OCI-LY3 (cell line): ENCODE data around the gene CHDH.

ENCODE experiments used
- H2AFZ ChIP-seq: fragments of 200-600, 300-600 bp; shearing (Covaris generic); 2 replicates; pipeline ENCODE4 v1.6.0; 2014; ENCODE audit warnings: antibody characterized with exemption, low read depth, low read length
- H3K27ac ChIP-seq: fragments of 200-600, 300-600 bp; sonication (generic); 2 replicates; pipeline ENCODE4 v1.5.1; 2014; ENCODE audit warnings: mild to moderate bottlenecking, low read length, moderate library complexity, mixed read lengths
- H3K27me3 ChIP-seq: fragments of 200-600, 300-600 bp; sonication (generic); 2 replicates; pipeline ENCODE4 v1.6.1; 2014; ENCODE audit warnings: low read depth, low read length, mixed read lengths
- H3K36me3 ChIP-seq: fragments of 200-600, 300-600 bp; sonication (generic); replicated peaks from 2 replicates; pipeline ENCODE3; 2014; ENCODE audit warnings: low read depth, low read length, mixed read lengths
- H3K4me1 ChIP-seq: fragments of 300-600, 200-600 bp; sonication (generic); 2 replicates; pipeline ENCODE4 v1.6.1; 2014; ENCODE audit warnings: low read length, mixed read lengths
- H3K4me2 ChIP-seq: fragments of 200-600, 300-600 bp; sonication (generic); 2 replicates; pipeline ENCODE4 v1.6.1; 2014; ENCODE audit warnings: low read length, mixed read lengths
- H3K4me3 ChIP-seq: fragments of 300-600, 200-600 bp; sonication (generic); 2 replicates; pipeline ENCODE4 v1.5.1; 2014; ENCODE audit warnings: antibody characterized with exemption, mild to moderate bottlenecking, low read length, moderate library complexity
- H3K79me2 ChIP-seq: fragments of 300-600, 200-600 bp; shearing (Covaris generic); 2 replicates; pipeline ENCODE4 v1.6.1; 2014; ENCODE audit warnings: mild to moderate bottlenecking, low read length, mixed read lengths
- H3K9ac ChIP-seq: fragments of 300-600, 200-600 bp; shearing (Covaris generic); 2 replicates; pipeline ENCODE4 v1.6.0; 2014; ENCODE audit warnings: mild to moderate bottlenecking, low read length, moderate library complexity
- H3K9me3 ChIP-seq: fragments of 200-600, 300-600 bp; shearing (Covaris generic); 2 replicates; pipeline ENCODE4 v1.6.1; 2014; ENCODE audit warnings: low read length, mixed read lengths; ENCODE audit not compliant: insufficient read depth
- H4K20me1 ChIP-seq: fragments of 200-600, 300-600 bp; sonication (generic); 2 replicates; pipeline ENCODE4 v1.6.1; 2016; ENCODE audit warnings: low read length, mixed read lengths; ENCODE audit not compliant: insufficient read depth
- EZH2phosphoT487 ChIP-seq: fragments of 200-600 bp; shearing (Covaris generic); IDR thresholded peaks from 2 replicates; pipeline ENCODE4 v1.6.1; 2018; ENCODE audit warnings: antibody characterized with exemption, mixed run types, low read depth
- TF ChIP-seq, protein P1 (sequence below): fragments of 200-600, 300-600 bp; sonication (generic); IDR thresholded peaks from 2 replicates; pipeline ENCODE4 v1.5.1; 2014; ENCODE audit warnings: antibody characterized with exemption, low read length, low read depth

CHDH gene

DNA sequence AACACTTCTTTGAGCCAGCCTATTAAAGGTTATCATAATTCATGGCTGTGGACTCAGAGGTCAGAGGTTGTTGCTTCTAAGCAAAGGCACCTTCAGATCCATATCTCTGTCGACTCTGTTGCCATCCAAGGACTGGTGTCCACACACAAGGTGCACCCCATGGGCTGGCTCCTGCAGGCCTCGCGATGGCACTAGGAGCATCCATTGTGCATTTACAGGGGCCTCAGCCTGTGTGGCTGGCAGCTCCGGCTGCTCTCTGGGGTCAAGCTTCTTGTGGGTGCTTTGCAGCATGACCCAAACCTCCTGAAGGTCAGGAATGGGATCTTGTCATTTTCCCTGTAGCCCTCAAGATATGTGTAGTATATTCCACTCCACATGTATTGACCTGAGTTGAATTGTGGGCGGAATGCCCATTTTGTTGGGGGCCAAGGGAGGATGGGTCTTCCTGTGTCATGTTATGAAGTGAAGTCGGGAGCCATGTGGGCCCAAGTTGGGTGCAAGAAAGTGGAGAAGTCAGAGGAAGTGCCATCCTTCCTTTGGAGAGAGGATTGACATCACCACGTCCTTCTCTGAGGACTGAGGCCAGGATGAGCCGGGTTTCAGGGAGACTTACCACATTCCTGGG lies 43.9 kb downstream of the CHDH start:
- TF ChIP-seq, protein P1, sequence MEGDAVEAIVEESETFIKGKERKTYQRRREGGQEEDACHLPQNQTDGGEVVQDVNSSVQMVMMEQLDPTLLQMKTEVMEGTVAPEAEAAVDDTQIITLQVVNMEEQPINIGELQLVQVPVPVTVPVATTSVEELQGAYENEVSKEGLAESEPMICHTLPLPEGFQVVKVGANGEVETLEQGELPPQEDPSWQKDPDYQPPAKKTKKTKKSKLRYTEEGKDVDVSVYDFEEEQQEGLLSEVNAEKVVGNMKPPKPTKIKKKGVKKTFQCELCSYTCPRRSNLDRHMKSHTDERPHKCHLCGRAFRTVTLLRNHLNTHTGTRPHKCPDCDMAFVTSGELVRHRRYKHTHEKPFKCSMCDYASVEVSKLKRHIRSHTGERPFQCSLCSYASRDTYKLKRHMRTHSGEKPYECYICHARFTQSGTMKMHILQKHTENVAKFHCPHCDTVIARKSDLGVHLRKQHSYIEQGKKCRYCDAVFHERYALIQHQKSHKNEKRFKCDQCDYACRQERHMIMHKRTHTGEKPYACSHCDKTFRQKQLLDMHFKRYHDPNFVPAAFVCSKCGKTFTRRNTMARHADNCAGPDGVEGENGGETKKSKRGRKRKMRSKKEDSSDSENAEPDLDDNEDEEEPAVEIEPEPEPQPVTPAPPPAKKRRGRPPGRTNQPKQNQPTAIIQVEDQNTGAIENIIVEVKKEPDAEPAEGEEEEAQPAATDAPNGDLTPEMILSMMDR = no peak
- no peak for TF ChIP-seq EZH2phosphoT487
- no peaks in the 10 kb centered on the region for H4K20me1 ChIP-seq

DNA sequence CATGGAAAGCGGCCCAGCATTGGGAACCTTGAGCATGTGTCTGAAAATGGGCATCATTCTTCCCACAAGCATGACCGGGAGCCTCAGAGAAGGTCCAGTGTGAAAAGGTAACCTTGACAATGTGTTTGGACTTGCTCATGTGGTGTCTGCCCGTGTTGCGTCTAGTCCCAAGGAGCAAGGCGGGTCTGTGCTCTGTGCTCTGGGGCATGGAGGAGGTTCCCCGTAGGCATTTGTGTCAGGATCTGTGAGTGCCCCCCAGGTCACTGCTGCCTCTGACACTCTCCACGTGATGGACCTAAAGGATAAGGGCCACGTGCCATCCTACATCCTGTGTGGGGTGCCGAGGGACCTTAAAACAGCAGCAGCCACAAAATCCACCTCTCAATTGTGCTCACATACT lies 44.9 kb downstream of the CHDH start:
- TF ChIP-seq, protein P1 = no peak
- TF ChIP-seq EZH2phosphoT487 = no peak
- H4K20me1 ChIP-seq = no peaks in the 10 kb centered on the region

More for the DNA sequence above, 43.9 kb downstream of the CHDH start:
- Histone ChIP-seq H3K4me2 (no peak overlapping the region), H3K9me3 (no peaks in the 10 kb centered on the region), H3K36me3 (no peaks in the 10 kb centered on the region), H3K4me3 (no peak overlapping the region), H3K4me1 (peaks cover 14% of the 10 kb centered on the region), H3K27ac (no peak overlapping the region), H3K79me2 (no peaks in the 10 kb centered on the region), H2AFZ (no peak overlapping the region), H3K27me3 (no peaks in the 10 kb centered on the region), H3K9ac (no peak overlapping the region)

DNA sequence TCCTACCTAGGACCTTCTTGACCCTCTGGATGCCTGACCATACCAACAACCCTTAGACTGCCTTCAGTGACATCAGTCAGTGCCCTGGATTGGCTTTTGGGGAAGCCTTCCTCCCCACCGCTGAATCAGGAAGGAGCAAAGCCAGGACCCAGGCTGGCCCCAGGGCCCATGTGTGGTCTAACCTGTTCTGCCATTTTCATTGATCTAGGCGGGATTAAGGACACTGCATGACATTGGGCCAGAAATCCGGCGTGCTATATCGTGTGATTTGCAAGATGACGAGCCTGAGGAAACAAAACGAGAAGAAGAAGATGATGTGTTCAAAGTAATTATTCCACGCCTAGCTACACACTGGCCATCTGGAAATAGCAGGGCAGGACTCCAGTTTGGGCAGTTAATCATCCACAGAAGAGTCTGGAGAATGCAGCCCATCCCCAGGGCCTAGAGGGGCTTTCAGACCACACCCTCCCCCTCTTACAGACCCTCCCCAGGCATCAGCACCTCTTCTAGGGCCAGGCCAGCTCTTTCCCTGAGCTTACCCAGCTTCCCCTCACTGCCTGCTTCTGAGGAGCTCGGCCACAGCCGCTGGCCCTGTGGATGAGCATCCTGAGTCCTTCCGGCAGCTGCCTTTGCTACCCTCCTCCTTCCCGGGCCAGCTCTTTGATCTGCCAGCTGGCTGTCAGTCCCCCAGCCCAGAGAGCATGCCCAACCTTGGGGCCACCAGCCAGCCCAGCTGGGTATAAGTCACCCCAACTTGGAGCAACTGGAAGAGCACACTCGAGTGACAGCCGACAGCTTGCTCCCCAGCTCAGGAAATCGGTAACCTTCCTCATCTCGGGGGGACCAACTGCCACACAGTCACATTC lies 45.9 kb downstream of the CHDH start:
- Histone ChIP-seq H3K4me1 (no peaks in the 10 kb centered on the region), H3K27ac (no peak overlapping the region), H3K9me3 (no peaks in the 10 kb centered on the region), H3K27me3 (no peaks in the 10 kb centered on the region), H4K20me1 (no peaks in the 10 kb centered on the region), H3K4me3 (no peak overlapping the region), H2AFZ (no peak overlapping the region), H3K9ac (no peak overlapping the region), H3K36me3 (no peaks in the 10 kb centered on the region), H3K79me2 (no peaks in the 10 kb centered on the region), H3K4me2 (no peak overlapping the region)
- no peak for TF ChIP-seq EZH2phosphoT487
- TF ChIP-seq, protein P1 = no peak

More for the DNA sequence above, 44.9 kb downstream of the CHDH start:
- Histone ChIP-seq H3K4me3 (no peak overlapping the region), H3K9me3 (no peaks in the 10 kb centered on the region), H3K9ac (no peak overlapping the region), H3K36me3 (no peaks in the 10 kb centered on the region), H2AFZ (no peak overlapping the region), H3K27me3 (no peaks in the 10 kb centered on the region), H3K79me2 (no peaks in the 10 kb centered on the region), H3K4me1 (peaks cover 3% of the 10 kb centered on the region), H3K27ac (no peak overlapping the region), H3K4me2 (no peak overlapping the region)

DNA sequence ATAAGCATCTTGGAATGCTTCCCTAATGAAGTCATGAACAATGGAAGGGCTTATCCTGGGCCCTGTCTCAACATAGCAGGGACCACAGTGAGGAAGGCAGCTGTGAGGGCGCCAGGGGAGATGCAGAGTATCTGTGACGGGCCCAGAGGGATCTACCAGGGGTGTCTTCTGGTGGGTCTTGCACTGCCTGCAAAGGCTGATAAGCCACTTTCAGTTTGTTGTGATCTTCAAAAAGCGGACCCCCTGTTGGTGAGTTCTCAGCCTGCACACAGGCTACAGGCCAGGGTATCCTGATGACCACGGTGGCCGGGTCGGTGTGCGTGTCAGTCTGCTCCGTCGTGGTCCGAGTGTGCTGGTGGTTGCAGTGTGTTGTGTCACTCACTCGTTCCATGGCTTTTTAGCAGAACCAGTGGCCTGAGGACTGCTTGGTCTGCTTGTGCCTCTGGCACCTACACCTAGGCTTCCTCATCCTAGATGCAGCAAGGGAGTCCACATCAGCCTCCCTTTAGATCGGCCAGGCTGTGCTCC lies 46.8 kb downstream of the CHDH start:
- no peaks in the 10 kb centered on the region for H3K79me2 ChIP-seq
- H3K9ac ChIP-seq = no peak overlapping the region
- no peaks in the 10 kb centered on the region for H3K36me3 ChIP-seq
- H3K27me3 ChIP-seq = no peaks in the 10 kb centered on the region
- H4K20me1 ChIP-seq = no peaks in the 10 kb centered on the region
- no peaks in the 10 kb centered on the region for H3K9me3 ChIP-seq
- H3K4me3 ChIP-seq = no peak overlapping the region
- no peak for TF ChIP-seq EZH2phosphoT487
- TF ChIP-seq, protein P1 = no peak
- H2AFZ ChIP-seq = no peak overlapping the region
- H3K4me1 ChIP-seq = no peaks in the 10 kb centered on the region
- no peak overlapping the region for H3K4me2 ChIP-seq
- H3K27ac ChIP-seq = no peak overlapping the region
